Measurements from ENCODE around the gene ADD1. TPM values are rescaled to one million over a fixed set of nuclear protein-coding genes. Genes with fewer than 3 reads are reported as not detected.

The ADD1 gene
- total RNA-seq, 1 experiment from 2014 or later = 232 TPM

- Histone ChIP-seq H3K9me3 (ENCODE audit: low read depth, low read length, poor library complexity, severe bottlenecking) (no peaks in the 10 kb centered on the region), H3K36me3 (ENCODE audit: insufficient read depth, low read length, poor library complexity, severe bottlenecking) (no peaks in the 10 kb centered on the region), H3K27me3 (replicated peaks; ENCODE audit: insufficient read depth, low read depth, low read length, poor library complexity) (no peaks in the 10 kb centered on the region), H3K27ac (ENCODE audit: low read depth, low read length, poor library complexity, severe bottlenecking) (no peak overlapping the region), H3K4me3 (ENCODE audit: low read depth, low read length, poor library complexity, severe bottlenecking) (no peak overlapping the region), H3K4me1 (ENCODE audit: insufficient read depth, low read length, poor library complexity, severe bottlenecking) (no peaks in the 10 kb centered on the region)
- BruUV-seq (replicated peaks) = no TSS peak
- TF ChIP-seq EZH2 (IDR thresholded peaks at IDR 0.05; ENCODE audit: borderline replicate concordance, low read depth, low read length, poor library complexity, severe bottlenecking) (no peak), CTCF (conservative IDR thresholded peaks at IDR 0.05; ENCODE audit: low read depth, low read length) (no peak)
- POLR2A ChIA-PET (ENCODE audit: low non-redundant PET) = no interaction called here
- CTCF ChIA-PET = no interaction called here
- intact Hi-C loops (cut with micrococcal nuclease; ENCODE audit: unreplicated experiment) = no loop called here
- DNase-seq (ENCODE audit: low spot score) = no peak
Measured at GRCh38 chr4:2806390-2807355, 37.0 kb upstream of the ADD1 start.

- H3K4me3 ChIP-seq (ENCODE audit: low read depth, low read length, poor library complexity, severe bottlenecking) = no peak overlapping the region
- intact Hi-C loops (cut with micrococcal nuclease; ENCODE audit: unreplicated experiment) = no loop called here
- CTCF ChIA-PET = no interaction called here
- H3K4me1 ChIP-seq (ENCODE audit: insufficient read depth, low read length, poor library complexity, severe bottlenecking) = peaks cover 7% of the 10 kb centered on the region
- no peak overlapping the region for H3K27ac ChIP-seq (ENCODE audit: low read depth, low read length, poor library complexity, severe bottlenecking)
- TF ChIP-seq CTCF (conservative IDR thresholded peaks at IDR 0.05; ENCODE audit: low read depth, low read length) (no peak), EZH2 (IDR thresholded peaks at IDR 0.05; ENCODE audit: borderline replicate concordance, low read depth, low read length, poor library complexity, severe bottlenecking) (no peak)
- no peak for DNase-seq (ENCODE audit: low spot score)
- no peaks in the 10 kb centered on the region for H3K36me3 ChIP-seq (ENCODE audit: insufficient read depth, low read length, poor library complexity, severe bottlenecking)
- BruUV-seq (replicated peaks) = no TSS peak
- POLR2A ChIA-PET (ENCODE audit: low non-redundant PET) = no interaction called here
- H3K9me3 ChIP-seq (ENCODE audit: low read depth, low read length, poor library complexity, severe bottlenecking) = no peaks in the 10 kb centered on the region
- H3K27me3 ChIP-seq (replicated peaks; ENCODE audit: insufficient read depth, low read depth, low read length, poor library complexity) = no peaks in the 10 kb centered on the region
Measured at GRCh38 chr4:2807571-2807970, 36.1 kb upstream of the ADD1 start.

- no peak for DNase-seq (ENCODE audit: low spot score)
- CTCF ChIA-PET = no interaction called here
- Histone ChIP-seq H3K9me3 (ENCODE audit: low read depth, low read length, poor library complexity, severe bottlenecking) (no peaks in the 10 kb centered on the region), H3K27ac (ENCODE audit: low read depth, low read length, poor library complexity, severe bottlenecking) (no peak overlapping the region), H3K4me3 (ENCODE audit: low read depth, low read length, poor library complexity, severe bottlenecking) (no peak overlapping the region), H3K36me3 (ENCODE audit: insufficient read depth, low read length, poor library complexity, severe bottlenecking) (no peaks in the 10 kb centered on the region), H3K4me1 (ENCODE audit: insufficient read depth, low read length, poor library complexity, severe bottlenecking) (peaks cover 12% of the 10 kb centered on the region), H3K27me3 (replicated peaks; ENCODE audit: insufficient read depth, low read depth, low read length, poor library complexity) (no peaks in the 10 kb centered on the region)
- intact Hi-C loops (cut with micrococcal nuclease; ENCODE audit: unreplicated experiment) = no loop called here
- BruUV-seq (replicated peaks) = no TSS peak
- POLR2A ChIA-PET (ENCODE audit: low non-redundant PET) = no interaction called here
- TF ChIP-seq CTCF (conservative IDR thresholded peaks at IDR 0.05; ENCODE audit: low read depth, low read length) (no peak), EZH2 (IDR thresholded peaks at IDR 0.05; ENCODE audit: borderline replicate concordance, low read depth, low read length, poor library complexity, severe bottlenecking) (no peak)
Measured at GRCh38 chr4:2808001-2808400, 35.6 kb upstream of the ADD1 start.
